Right lobe of liver (tissue), 4 donors: ENCODE data around the gene PRRG4.

Experiments
- CTCF ChIP-seq, 4 donors: fragments of 200-600 bp in 3 of 4; fragments of 450-650 bp in 1 of 4; IDR thresholded peaks; one replicate each; pipeline versions ENCODE4 v1.5.1 to v1.8.0; 2016 to 2022; ENCODE audit warnings: antibody characterized with exemption in 4 of 4, mild to moderate bottlenecking in 2 of 4
- POLR2A ChIP-seq: fragments of 450-650 bp; IDR thresholded peaks from one replicate; pipeline ENCODE4 v1.6.1; 2017; ENCODE audit warnings: antibody characterized with exemption, mild to moderate bottlenecking
- donor health status: DM: no; HTN: no; CAD: no.
- donor health status: DM: no; HTN: no; CAD: no.
- donor health status: DM: no; HTN: yes; CAD: no.

GRCh38 chr11:32817181-32817851, 12.4 kb upstream of the PRRG4 start:
- TF ChIP-seq CTCF (IDR thresholded peaks at IDR 0.05): no peak
- TF ChIP-seq POLR2A: no peak
